Neural progenitor cell (in vitro differentiated cells): ENCODE results near the gene TMEM115. TPM values are rescaled to one million over a fixed set of nuclear protein-coding genes. Genes with fewer than 3 reads are reported as not detected.

Source experiments
- DNase-seq: peaks from one replicate; pipeline ENCODE4 v3.0.0-alpha.2; 2016; ENCODE audit warnings: low spot score
- H2AFZ ChIP-seq: fragments of 200-600 bp; sonication (generic); replicated peaks from 2 replicates; pipeline ENCODE4 v1.6.1; 2016; ENCODE audit warnings: antibody characterized with exemption
- H3F3A ChIP-seq: fragments of 200-600 bp; sonication (generic); 2 replicates; pipeline ENCODE4 v1.6.1; 2016; ENCODE audit warnings: antibody characterized with exemption, low read depth
- H3K27ac ChIP-seq: fragments of 200-600 bp; sonication (generic); 2 replicates; pipeline ENCODE4 v1.5.1; 2016; ENCODE audit warnings: mild to moderate bottlenecking
- H3K27me3 ChIP-seq: fragments of 200-600 bp; sonication (generic); 2 replicates; pipeline ENCODE4 v1.6.1; 2016; ENCODE audit warnings: mild to moderate bottlenecking, moderate library complexity
- H3K36me3 ChIP-seq: fragments of 200-600 bp; sonication (generic); 2 replicates; pipeline ENCODE4 v1.5.1; 2016
- H3K4me1 ChIP-seq: fragments of 200-600 bp; sonication (generic); 2 replicates; pipeline ENCODE4 v1.6.1; 2016; ENCODE audit warnings: mixed run types
- H3K4me2 ChIP-seq: fragments of 200-600 bp; sonication (generic); 2 replicates; pipeline ENCODE4 v1.6.1; 2016
- H3K4me3 ChIP-seq: fragments of 200-600 bp; sonication (generic); 2 replicates; pipeline ENCODE4 v1.5.1; 2016
- H3K79me2 ChIP-seq: fragments of 200-600 bp; sonication (generic); 2 replicates; pipeline ENCODE4 v1.6.1; 2016; ENCODE audit warnings: low read depth
- H3K9ac ChIP-seq: fragments of 200-600 bp; sonication (generic); 2 replicates; pipeline ENCODE4 v1.6.1; 2016
- H3K9me3 ChIP-seq: fragments of 200-600 bp; sonication (generic); 2 replicates; pipeline ENCODE4 v1.5.1; 2016; ENCODE audit warnings: low read depth
- H4K20me1 ChIP-seq: fragments of 200-600 bp; sonication (generic); 2 replicates; pipeline ENCODE4 v1.6.1; 2016; ENCODE audit warnings: low read depth
- H3K27ac Mint-ChIP-seq: 3 replicates; pipeline ENCODE4 v1.8.0; 2021; ENCODE audit warnings: mixed read lengths
- H3K27me3 Mint-ChIP-seq: 2 replicates; pipeline ENCODE4 v1.8.0; 2022; ENCODE audit warnings: low read depth, mild to moderate bottlenecking, inconsistent platforms, moderate library complexity, mixed read lengths; ENCODE audit not compliant: insufficient read depth
- H3K36me3 Mint-ChIP-seq: 3 replicates; pipeline ENCODE4 v1.8.0; 2021; ENCODE audit warnings: mixed read lengths
- H3K4me1 Mint-ChIP-seq: 3 replicates; pipeline ENCODE4 v1.8.0; 2021; ENCODE audit warnings: mixed read lengths
- H3K4me3 Mint-ChIP-seq: 3 replicates; pipeline ENCODE4 v1.8.0; 2021; ENCODE audit warnings: mild to moderate bottlenecking, moderate library complexity, mixed read lengths
- H3K9me3 Mint-ChIP-seq: 3 replicates; pipeline ENCODE4 v1.8.0; 2020; ENCODE audit warnings: mixed read lengths
- EZH2 ChIP-seq: fragments of 200-600 bp; sonication (generic); IDR thresholded peaks from 2 replicates; pipeline ENCODE4 v1.6.1; 2017; ENCODE audit warnings: antibody characterized with exemption, mild to moderate bottlenecking, moderate library complexity
- EZH2phosphoT487 ChIP-seq: fragments of 200-600 bp; sonication (generic); IDR thresholded peaks from 2 replicates; pipeline ENCODE4 v1.6.1; 2017; ENCODE audit warnings: antibody characterized with exemption
- total RNA-seq: library from RNA; depleted of rRNA; stranded (reverse); fragments of >200 nt; gene quantifications from 2 replicates; pipeline ENCODE4 v1.2.3, GENCODE V29; 2015; ENCODE audit warnings: low replicate concordance
- TF ChIP-seq, protein P1 (sequence below): fragments of 200-600 bp; sonication (generic); IDR thresholded peaks from 2 replicates; pipeline ENCODE4 v1.5.1; 2017; ENCODE audit warnings: antibody characterized with exemption, mild to moderate bottlenecking

Gene TMEM115
- total RNA-seq, 1 donor from 2014 or later = 6.3 TPM

DNA sequence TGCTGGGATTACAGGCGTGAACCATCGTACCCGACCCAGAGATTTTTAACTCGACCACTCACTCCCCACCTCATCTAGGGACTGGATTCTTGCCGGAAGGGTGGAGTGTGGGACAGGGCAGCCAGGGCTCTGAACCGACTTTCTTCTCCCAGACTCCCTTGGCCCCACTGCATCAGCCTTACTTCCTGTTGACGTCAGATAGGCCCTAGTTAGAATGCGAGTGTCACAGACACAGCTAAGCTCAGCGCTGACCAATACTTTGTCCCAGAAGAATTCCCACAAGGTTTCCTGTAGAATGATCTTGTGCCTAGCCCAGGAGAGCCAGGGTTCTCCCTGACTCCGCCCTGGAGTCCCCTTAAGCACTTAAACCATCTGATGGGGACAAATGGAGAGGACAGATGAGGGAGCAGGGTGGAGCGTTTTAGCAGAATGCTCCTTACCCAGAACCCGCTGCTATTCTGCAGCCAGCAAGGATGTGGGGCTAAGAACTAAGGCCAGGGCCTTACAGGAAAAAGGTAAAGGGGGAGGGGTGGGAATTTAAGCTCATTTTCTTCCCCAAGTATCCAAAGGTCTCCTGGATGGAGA, 25.5 kb downstream of the TMEM115 start:
- peaks cover 28% of the 10 kb centered on the region for H3K4me1 Mint-ChIP-seq
- no peaks in the 10 kb centered on the region for H3K9me3 Mint-ChIP-seq
- peak overlapping the region; percentile 33 for H3K27ac Mint-ChIP-seq
- peaks cover 8% of the 10 kb centered on the region for H3K27me3 Mint-ChIP-seq
- H3K9me3 ChIP-seq = no peaks in the 10 kb centered on the region
- peaks cover 11% of the 10 kb centered on the region for H3K27me3 ChIP-seq
- peaks cover 15% of the 10 kb centered on the region for H3K4me1 ChIP-seq
- peak overlapping the region; percentile 31 for H3K4me3 Mint-ChIP-seq
- H2AFZ ChIP-seq = no peak overlapping the region
- peaks cover 32% of the 10 kb centered on the region for H3F3A ChIP-seq
- peaks cover 32% of the 10 kb centered on the region for H4K20me1 ChIP-seq
- peaks cover 2% of the 10 kb centered on the region for H3K36me3 Mint-ChIP-seq
- TF ChIP-seq EZH2phosphoT487 = no peak
- no peak overlapping the region for H3K9ac ChIP-seq
- H3K4me2 ChIP-seq = no peak overlapping the region
- no peak overlapping the region for H3K4me3 ChIP-seq
- DNase-seq = no peak
- H3K79me2 ChIP-seq = peaks cover 40% of the 10 kb centered on the region
- H3K27ac ChIP-seq = no peak overlapping the region
- no peaks in the 10 kb centered on the region for H3K36me3 ChIP-seq

DNA sequence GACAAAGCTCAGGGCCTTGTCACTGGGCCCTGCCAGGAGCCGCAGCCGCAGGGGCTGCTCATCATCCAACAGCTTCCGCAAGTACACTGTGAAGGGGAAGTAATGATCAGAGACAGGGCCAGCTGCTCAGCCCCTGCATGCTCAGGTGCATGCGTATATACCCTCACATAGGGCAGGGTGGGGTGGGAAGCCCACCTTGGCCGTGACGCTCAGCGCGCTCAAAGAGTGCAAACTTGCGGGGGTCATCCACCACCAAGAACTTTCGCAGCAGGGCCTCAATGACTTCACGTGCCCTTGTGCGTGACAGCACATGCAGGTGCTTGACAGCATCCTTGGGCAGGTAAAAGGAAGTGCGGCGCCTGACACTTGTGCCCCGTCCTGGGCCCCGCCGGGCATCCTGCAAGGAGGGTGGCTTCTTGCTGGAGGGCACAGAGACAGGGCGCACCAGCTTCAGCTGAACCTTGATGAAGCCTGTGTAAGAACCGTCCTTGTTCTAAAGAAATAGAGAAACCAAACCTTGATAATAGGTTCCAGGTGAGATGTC, 27.9 kb downstream of the TMEM115 start:
- peaks cover 50% of the 10 kb centered on the region for H3K79me2 ChIP-seq
- H3K9me3 Mint-ChIP-seq = no peaks in the 10 kb centered on the region

DNA sequence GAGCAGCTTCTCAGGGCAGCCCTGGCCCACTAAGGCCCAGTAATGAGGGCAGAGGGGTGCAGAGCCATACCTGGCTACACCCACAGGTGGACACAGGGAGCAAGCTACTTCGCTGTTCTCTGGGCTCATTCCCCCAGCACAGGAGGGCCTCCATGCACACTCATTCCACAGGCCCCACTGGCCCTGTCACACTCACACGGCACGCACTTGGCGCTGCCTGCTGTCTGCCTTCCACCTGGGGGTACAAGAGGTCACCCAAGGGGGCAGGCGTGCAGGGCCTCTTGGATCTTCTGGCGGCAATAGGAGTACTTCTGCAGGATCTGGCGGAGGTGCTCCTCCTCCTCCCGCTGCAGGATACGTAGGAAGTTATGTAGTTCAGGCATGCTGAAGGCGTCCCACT, 29.0 kb downstream of the TMEM115 start:
- peaks cover 30% of the 10 kb centered on the region for H4K20me1 ChIP-seq
- H3K79me2 ChIP-seq = peaks cover 41% of the 10 kb centered on the region
- no peaks in the 10 kb centered on the region for H3K27me3 ChIP-seq
- H3K4me1 ChIP-seq = peaks cover 10% of the 10 kb centered on the region
- H3K36me3 Mint-ChIP-seq = peaks cover 2% of the 10 kb centered on the region
- no peaks in the 10 kb centered on the region for H3K9me3 ChIP-seq
- TF ChIP-seq EZH2phosphoT487 (no peak), EZH2 (no peak)
- TF ChIP-seq, protein P1, sequence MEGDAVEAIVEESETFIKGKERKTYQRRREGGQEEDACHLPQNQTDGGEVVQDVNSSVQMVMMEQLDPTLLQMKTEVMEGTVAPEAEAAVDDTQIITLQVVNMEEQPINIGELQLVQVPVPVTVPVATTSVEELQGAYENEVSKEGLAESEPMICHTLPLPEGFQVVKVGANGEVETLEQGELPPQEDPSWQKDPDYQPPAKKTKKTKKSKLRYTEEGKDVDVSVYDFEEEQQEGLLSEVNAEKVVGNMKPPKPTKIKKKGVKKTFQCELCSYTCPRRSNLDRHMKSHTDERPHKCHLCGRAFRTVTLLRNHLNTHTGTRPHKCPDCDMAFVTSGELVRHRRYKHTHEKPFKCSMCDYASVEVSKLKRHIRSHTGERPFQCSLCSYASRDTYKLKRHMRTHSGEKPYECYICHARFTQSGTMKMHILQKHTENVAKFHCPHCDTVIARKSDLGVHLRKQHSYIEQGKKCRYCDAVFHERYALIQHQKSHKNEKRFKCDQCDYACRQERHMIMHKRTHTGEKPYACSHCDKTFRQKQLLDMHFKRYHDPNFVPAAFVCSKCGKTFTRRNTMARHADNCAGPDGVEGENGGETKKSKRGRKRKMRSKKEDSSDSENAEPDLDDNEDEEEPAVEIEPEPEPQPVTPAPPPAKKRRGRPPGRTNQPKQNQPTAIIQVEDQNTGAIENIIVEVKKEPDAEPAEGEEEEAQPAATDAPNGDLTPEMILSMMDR = no peak
- no peak overlapping the region for H3K27ac Mint-ChIP-seq
- H3F3A ChIP-seq = peaks cover 17% of the 10 kb centered on the region
- H3K4me3 ChIP-seq = no peak overlapping the region
- peaks cover 20% of the 10 kb centered on the region for H3K4me1 Mint-ChIP-seq
- no peaks in the 10 kb centered on the region for H3K36me3 ChIP-seq
- peaks cover 2% of the 10 kb centered on the region for H3K27me3 Mint-ChIP-seq
- H2AFZ ChIP-seq = no peak overlapping the region
- no peak overlapping the region for H3K4me2 ChIP-seq
- H3K9ac ChIP-seq = no peak overlapping the region
- no peak for DNase-seq
- no peaks in the 10 kb centered on the region for H3K9me3 Mint-ChIP-seq
- no peak overlapping the region for H3K27ac ChIP-seq
- no peak overlapping the region for H3K4me3 Mint-ChIP-seq

More for the DNA sequence above, 27.9 kb downstream of the TMEM115 start:
- H3K27me3 ChIP-seq = no peaks in the 10 kb centered on the region
- H3K4me1 ChIP-seq = peaks cover 20% of the 10 kb centered on the region
- peaks cover 18% of the 10 kb centered on the region for H3F3A ChIP-seq
- H3K4me3 Mint-ChIP-seq = no peak overlapping the region
- no peak overlapping the region for H3K4me2 ChIP-seq
- peaks cover 4% of the 10 kb centered on the region for H3K27me3 Mint-ChIP-seq
- no peaks in the 10 kb centered on the region for H3K9me3 ChIP-seq
- no peak for DNase-seq
- peaks cover 30% of the 10 kb centered on the region for H3K4me1 Mint-ChIP-seq
- H2AFZ ChIP-seq = no peak overlapping the region
- TF ChIP-seq EZH2 (no peak), EZH2phosphoT487 (no peak)
- TF ChIP-seq, protein P1 = no peak
- H4K20me1 ChIP-seq = peaks cover 41% of the 10 kb centered on the region
- no peak overlapping the region for H3K4me3 ChIP-seq
- no peak overlapping the region for H3K27ac Mint-ChIP-seq
- no peak overlapping the region for H3K9ac ChIP-seq
- no peak overlapping the region for H3K27ac ChIP-seq
- peaks cover 2% of the 10 kb centered on the region for H3K36me3 Mint-ChIP-seq
- no peaks in the 10 kb centered on the region for H3K36me3 ChIP-seq
